Right ventricle myocardium inferior (tissue), 1 donor: Measurements from ENCODE around the gene MYOM1. TPM values are rescaled to one million over a fixed set of nuclear protein-coding genes. Genes with fewer than 3 reads are reported as not detected.
"Not testable (repeated sequence)": the region's sequence is repeated elsewhere in the genome, so short reads cannot be mapped to it uniquely, and the experiment has no call there.

Experiments
- ATAC-seq: fragments of 200-7000 bp; cut with Tn5 transposase; one replicate; pipeline ENCODE4 v1.9.1; 2020; ENCODE audit warnings: mild to moderate bottlenecking, moderate library complexity
- DNase-seq: peaks from one replicate; pipeline ENCODE4 v3.0.0; 2021; ENCODE audit errors: missing footprints
- intact Hi-C: fragments of 100-400 bp; cut with DNase I; formaldehyde crosslinking; loops from one replicate; pipeline ENCODE4 v1.11.0; 2022
- total RNA-seq: library from RNA; stranded (reverse); fragmentation: NEBNext Ultra II Directional; extraction: Animal tissue kit (Norgen Biotek cat#: 25700); gene quantifications from one replicate; pipeline ENCODE4 v1.2.1, GENCODE V29; 2021
- donor health status: DM: no; HTN: yes; CAD: no; lungs with severe emphysema.

Gene MYOM1
- total RNA-seq, 1 donor from 2014 or later, result 611 TPM

GRCh38 chr18:3083766-3084165 lies 136.0 kb downstream of the MYOM1 start:
- ATAC-seq (no peak), DNase-seq (no peak)
- intact Hi-C loops, result loop anchor here (10.0 kb wide), 1 partner anchor 329 kb away; no protein-coding TSS in a partner anchor

GRCh38 chr18:3081584-3081991 lies 138.2 kb downstream of the MYOM1 start:
- DNase-seq, result no peak
- intact Hi-C loops, result loop anchor here (10.0 kb wide), 1 partner anchor 327 kb away; no protein-coding TSS in a partner anchor

DNA sequence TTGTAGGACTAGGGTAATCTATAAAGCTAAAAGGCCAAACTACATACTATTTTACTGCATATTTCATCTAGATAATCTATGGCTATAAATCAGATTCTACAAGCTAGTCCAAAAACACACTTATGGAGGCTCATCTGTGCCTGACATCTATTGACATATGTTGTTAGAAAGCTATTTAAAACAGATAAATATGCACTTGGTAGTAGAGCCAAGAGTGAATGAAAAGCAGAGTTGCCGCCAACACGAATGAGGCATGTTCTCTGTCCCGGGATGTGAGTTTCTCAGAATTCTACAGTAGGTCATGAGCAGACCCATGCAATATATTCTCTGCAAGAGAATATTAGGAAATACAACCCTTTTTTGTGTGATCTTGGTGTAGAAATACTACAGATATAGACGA lies 140.1 kb downstream of the MYOM1 start:
- ATAC-seq, result no peak
- intact Hi-C loops, result loop anchor here (10.0 kb wide), 1 partner anchor 325 kb away; no protein-coding TSS in a partner anchor
- DNase-seq, result no peak

More at GRCh38 chr18:3081584-3081991, 138.2 kb downstream of the MYOM1 start:
- no peak for ATAC-seq

DNA sequence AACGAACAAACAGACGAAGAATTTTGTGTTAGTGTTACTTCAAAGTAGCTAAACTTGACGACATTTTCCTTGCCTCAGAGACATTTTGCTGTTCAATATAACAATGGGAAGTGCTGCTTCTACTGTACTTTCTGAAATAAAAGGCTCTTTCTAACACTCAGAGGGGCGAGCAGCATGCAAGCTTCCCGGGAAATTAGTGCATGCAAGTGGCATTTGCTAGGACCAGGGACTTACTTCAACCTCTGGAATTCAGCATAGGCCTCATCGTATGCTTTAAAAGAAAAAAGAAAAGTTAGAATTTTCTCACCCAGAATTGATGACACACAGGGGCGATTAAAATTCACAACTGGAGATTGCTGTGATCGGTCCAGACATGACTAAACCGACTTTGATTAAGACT lies 144.3 kb downstream of the MYOM1 start:
- ATAC-seq, result no peak
- no peak for DNase-seq
- intact Hi-C loops, result no loop called here

GRCh38 chr18:3074087-3074486 lies 145.7 kb downstream of the MYOM1 start:
- intact Hi-C loops, result no loop called here
- no peak for DNase-seq
- peak; percentile 43 for ATAC-seq

DNA sequence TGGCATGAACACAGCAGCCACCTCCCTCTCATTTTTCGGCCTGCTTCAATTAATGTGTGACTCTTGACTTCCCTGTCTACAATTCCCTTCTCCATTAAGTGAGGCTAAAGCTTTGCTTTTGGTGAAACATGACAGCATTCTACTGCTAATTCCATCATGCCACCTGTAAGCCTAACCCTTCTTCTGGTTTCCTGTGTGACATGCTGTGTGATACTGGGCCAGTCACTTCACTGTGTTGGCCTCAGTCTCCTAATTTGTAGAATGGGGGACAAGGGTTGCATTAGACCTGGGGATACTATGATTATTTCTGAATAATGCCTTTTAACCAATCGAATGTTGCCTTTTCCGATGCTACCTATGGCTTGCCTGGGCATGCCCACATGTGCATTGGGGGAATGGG lies 146.4 kb downstream of the MYOM1 start:
- DNase-seq, ATAC-seq, intact Hi-C loops: not testable (repeated sequence)

DNA sequence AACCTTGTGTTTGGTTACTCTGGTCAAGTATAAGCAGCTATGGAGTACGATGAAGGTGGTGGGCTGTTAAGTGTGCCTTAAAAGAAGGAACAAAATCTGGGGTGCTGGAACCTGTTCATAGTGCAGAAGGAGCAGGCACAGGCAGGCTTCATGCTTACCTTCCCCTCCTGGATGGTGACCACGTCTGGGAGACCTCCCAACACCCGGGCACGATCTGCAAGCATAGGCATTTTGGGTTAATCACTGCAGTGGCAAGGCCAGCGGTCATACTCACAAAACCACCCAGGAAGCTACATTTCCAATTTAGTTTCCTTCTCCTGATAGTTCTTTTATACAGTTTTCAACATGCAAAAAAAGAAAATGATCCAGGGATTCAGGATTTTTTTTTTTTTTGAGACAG lies 148.1 kb downstream of the MYOM1 start:
- ATAC-seq (no peak), DNase-seq (no peak)
- intact Hi-C loops, result no loop called here

- ATAC-seq, result no peak
- intact Hi-C loops, result no loop called here
- DNase-seq, result no peak
Observed at GRCh38 chr18:3069671-3070433, 149.9 kb downstream of the MYOM1 start.

DNA sequence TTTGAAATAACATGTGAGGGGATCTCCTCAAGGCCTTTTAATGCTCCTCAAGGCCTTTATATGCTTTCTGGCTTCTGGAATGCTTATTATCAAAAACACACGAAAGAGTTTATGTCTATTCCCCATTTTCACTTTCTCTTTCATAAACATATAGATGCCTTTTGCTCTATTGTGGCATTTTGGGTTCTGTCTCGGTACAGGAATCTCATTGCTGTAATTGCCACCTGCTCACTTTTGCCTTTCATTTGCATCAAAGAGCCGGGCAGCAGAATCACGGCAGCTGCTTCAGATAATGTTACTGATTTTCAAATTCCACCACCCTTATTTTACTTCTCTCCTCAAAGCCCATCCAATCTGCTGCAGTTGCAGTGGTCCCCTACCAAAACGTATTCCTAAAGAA lies 152.0 kb downstream of the MYOM1 start:
- intact Hi-C loops, result no loop called here
- DNase-seq (no peak), ATAC-seq (no peak)

DNA sequence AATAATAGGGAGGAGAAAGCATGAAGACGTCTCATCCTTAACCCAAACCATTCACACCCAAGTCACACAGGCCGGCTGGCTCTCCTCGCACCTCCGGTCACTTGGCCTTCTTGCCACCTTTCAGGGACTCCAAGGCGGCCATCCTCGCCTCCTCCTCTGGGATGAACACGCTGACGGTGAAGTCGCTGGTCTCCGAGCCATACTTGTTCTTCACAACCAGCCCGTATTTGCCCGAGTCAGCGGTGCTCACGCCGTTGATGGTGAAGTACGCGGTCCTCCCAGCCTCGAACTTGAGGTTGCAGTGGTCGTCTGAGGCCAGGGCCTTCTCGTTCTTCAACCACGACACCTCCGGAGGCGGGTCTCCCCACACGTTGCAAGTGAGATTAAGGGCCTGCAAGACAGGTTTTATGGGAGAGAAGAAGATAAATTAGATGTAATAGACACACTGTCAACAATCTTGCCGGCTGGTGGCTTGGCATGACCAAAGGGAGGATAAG lies 152.6 kb downstream of the MYOM1 start:
- DNase-seq (no peak), ATAC-seq (no peak)
- intact Hi-C loops, result no loop called here

DNA sequence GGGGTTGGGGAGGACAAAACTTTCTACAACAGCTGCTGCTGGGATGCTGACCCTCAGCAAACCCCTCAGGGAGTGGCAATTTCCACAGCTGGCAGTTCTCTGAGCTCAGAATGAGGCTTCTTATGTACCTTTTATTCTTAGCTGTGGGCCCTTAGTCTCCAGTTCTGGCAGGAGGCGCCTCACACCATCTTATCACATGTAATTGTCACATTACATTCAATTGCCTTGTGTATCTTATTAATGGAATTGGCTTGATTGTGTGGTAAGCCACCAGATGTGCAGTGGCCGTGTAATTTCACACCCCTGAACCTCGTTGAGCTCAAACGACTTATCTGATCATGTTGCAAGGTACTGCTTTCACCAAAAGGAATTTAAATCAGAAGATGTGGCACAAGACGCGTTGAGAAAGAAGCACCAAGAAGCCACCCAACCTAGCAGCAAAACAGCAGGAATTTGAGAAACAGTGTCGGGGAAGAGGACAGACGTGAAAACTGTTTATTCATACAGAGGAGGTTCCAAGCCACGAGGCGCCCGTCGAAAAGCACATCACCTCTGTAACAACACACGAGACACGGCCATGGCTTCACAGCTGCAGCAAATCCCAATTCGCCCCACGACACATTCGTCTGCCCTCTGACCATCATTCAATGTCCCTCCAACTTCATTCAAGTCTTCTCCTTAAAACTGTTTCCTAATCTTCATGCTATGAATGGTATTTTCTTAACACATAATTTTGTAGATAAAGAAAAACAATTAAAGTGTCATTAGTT lies 153.2 kb downstream of the MYOM1 start:
- DNase-seq, result no peak
- no peak for ATAC-seq
- intact Hi-C loops, result no loop called here

- DNase-seq, ATAC-seq: not testable (repeated sequence)
- intact Hi-C loops, result loop anchor here (5.0 kb wide), 1 partner anchor 51 kb away; the partner anchor contains the start of gene LPIN2
Observed at GRCh38 chr18:3063766-3064165, 156.0 kb downstream of the MYOM1 start.

DNA sequence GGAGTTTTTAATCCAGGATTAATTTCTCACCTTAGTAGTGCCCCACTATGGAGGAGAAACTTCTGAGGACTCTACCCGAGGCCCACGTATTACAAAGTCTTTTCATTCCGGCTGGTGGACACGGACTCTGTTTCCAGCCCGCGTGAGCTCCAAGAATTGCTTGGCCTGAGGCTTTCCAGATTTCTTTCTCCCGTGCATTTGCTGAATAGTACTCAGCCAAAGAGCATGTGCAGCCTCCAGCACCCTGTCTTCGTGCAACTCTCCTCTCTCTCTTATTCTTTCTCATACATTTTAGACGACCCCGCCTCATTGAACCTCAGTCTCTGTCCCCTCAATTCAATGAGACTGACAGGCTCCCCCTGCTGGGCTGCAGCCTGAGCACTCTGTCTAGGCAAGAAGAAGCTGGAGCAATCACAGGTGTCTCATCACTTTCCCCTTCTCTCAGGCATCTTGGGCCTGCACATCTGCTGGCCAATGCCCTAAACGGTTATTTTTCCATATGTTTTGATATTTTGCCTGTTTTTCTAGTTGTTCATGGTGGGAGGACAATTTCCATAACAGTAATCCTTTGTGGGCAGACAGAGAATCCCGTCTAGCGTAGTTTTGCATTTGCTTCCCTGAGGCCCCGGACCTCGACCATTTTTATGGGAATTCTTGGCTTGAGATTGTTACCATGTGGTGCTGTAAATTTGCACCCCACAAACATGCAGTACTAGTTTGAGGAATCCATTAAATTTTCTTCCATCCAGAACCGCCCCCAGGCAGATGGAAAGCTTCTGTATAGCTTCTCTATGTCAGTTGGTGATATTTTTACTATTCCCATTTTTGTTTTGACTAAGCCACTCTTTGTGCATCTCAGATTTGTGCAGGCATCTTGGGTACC lies 156.7 kb downstream of the MYOM1 start:
- peak; percentile 65 for ATAC-seq
- intact Hi-C loops, result loop anchor here (1.0 to 5.0 kb wide), 2 partner anchors 51 to 130 kb away; partner anchors contain the start of gene LPIN2
- DNase-seq, result peak; percentile 86

- ATAC-seq, result no peak
- no peak for DNase-seq
- intact Hi-C loops, result loop anchor here (1.0 to 5.0 kb wide), 2 partner anchors 49 to 128 kb away; partner anchors contain the start of gene LPIN2
Observed at GRCh38 chr18:3061581-3062312, 158.0 kb downstream of the MYOM1 start.

DNA sequence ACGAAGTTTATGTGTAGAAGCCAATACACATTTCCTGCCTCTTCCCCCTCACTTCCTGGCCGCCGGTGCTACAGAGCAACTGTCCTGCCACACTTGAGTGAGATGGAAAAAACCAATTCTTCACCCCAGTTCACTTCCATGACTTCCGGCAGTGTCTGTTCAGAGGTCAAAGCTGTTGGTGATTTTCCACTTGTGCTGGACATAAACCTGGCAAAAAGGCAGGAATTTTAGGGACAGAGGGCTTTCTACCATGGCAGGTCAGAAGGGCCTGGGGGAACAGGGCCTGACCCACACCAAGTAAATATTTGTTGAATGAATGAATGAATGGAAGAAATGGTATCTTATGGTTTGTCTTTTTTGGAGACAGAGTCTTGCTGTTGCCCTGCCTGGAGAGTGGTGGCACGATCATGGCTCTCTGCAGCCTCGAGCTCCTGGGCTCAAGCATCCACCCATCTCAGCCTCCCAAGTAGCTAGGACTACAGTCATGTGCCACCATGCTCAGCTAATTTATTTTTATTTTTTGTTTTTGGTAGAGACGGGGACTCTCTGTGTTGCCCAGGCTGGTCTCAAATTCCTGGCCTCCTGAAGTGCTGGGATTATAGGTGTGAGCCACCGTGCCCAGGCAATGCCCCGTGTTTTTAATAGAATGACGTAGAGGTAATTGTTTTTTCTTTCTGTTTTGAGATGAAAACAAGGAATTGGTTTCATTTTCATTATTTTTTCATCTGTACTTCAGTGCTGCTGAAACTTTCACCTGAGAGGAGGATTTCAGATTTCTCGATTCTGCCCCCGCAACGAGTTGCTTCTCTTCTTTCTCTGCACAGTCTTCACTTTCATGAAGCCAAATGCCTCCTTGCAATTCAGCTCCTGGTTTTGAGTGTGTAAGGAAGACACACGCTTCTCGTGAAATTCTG lies 158.8 kb downstream of the MYOM1 start:
- ATAC-seq, result no peak
- intact Hi-C loops, result loop anchor here (5.0 kb wide), 1 partner anchor 49 kb away; the partner anchor contains the start of gene LPIN2
- DNase-seq, result no peak

- no peak for DNase-seq
- no peak for ATAC-seq
- intact Hi-C loops, result no loop called here
Observed at GRCh38 chr18:3059272-3059671, 160.5 kb downstream of the MYOM1 start.
